Measurements from ENCODE around the gene SALL1. TPM values are rescaled to one million over a fixed set of nuclear protein-coding genes. Genes with fewer than 3 reads are reported as not detected.

The SALL1 gene
- total and polyA plus RNA-seq, 2 of the 4 experiments (the other 2 are of a cell fraction) = 0.90 to 5.2 TPM

- Histone ChIP-seq H2BK20ac (ENCODE audit: low read depth, low read length) (no peak overlapping the region), H3K27me3 (ENCODE audit: control insufficient read depth, insufficient read depth, low read length) (no peaks in the 10 kb centered on the region), H3K9me1 (ENCODE audit: insufficient read depth, low read length) (no peaks in the 10 kb centered on the region), H4K5ac (ENCODE audit: low read depth, low read length) (no peak overlapping the region), H3K23ac (ENCODE audit: low read depth, low read length) (no peak overlapping the region), H2AK5ac (ENCODE audit: low read depth, low read length) (no peak overlapping the region), H4K8ac (ENCODE audit: low read depth in 2 of 2, low read length in 2 of 2) (no peak overlapping the region), H3K79me1 (ENCODE audit: low read depth in 1 of 2, low read length in 2 of 2) (no peaks in the 10 kb centered on the region), H3K56ac (ENCODE audit: extremely low read depth, insufficient read depth, low read length) (no peak overlapping the region), H2AK9ac (replicated peaks; ENCODE audit: low read depth, low read length, poor library complexity) (no peak overlapping the region), H2BK5ac (ENCODE audit: low read depth, low read length, poor library complexity, severe bottlenecking) (no peak overlapping the region), H3K4me1 (ENCODE audit: control insufficient read depth, insufficient read depth, low read length) (no peaks in the 10 kb centered on the region), H3K9ac (ENCODE audit: low read depth, low read length) (no peak overlapping the region), H2AFZ (replicated peaks; ENCODE audit: low read length, poor library complexity) (no peak overlapping the region), H4K20me1 (ENCODE audit: insufficient read depth, low read length) (no peaks in the 10 kb centered on the region), H3K4ac (ENCODE audit: low read depth, low read length) (no peak overlapping the region), H3K9me3 (ENCODE audit: control insufficient read depth, insufficient read depth, low read length) (no peaks in the 10 kb centered on the region), H3K14ac (replicated peaks; ENCODE audit: low read depth, low read length) (no peak overlapping the region), H3K36me3 (ENCODE audit: control insufficient read depth, insufficient read depth, low read length) (no peaks in the 10 kb centered on the region), H3K4me3 (ENCODE audit: insufficient read depth, low read depth, low read length) (no peak overlapping the region), H4K91ac (ENCODE audit: insufficient read depth, low read depth, low read length) (no peak overlapping the region), H2BK15ac (ENCODE audit: low read depth, low read length) (no peak overlapping the region), H3K18ac (ENCODE audit: low read depth, low read length) (no peak overlapping the region), H3K27ac (ENCODE audit: insufficient read depth, low read length) (no peak overlapping the region), H3K4me2 (ENCODE audit: low read depth, low read length) (no peak overlapping the region), H2BK120ac (ENCODE audit: low read depth, low read length) (no peak overlapping the region)
- no CpG with 5 or more reads among the region's 3 CpGs for WGBS, 2 experiments (ENCODE audit: extremely low coverage in 2 of 2, insufficient read length in 1 of 2)
- intact Hi-C loops (cut with micrococcal nuclease) (no loop called here), in situ Hi-C loops (cut with MboI; ENCODE audit: low sequenced_read_pairs) (no loop called here), dilution Hi-C loops (cut with HindIII; ENCODE audit: low sequenced_read_pairs, unreplicated experiment) (no loop called here)
- DNase-seq = no peak
- BruUV-seq (replicated peaks) = no TSS peak
- POLR2A ChIA-PET (ENCODE audit: unreplicated experiment) = no interaction called here
- no peak for TF ChIP-seq BHLHE40 (IDR thresholded peaks at IDR 0.05; ENCODE audit: low read depth, low read length)
- no peak for TF ChIP-seq POLR2A (IDR thresholded peaks at IDR 0.05; ENCODE audit: low read depth, low read length)
- TF ChIP-seq RFX5 (IDR thresholded peaks at IDR 0.05; ENCODE audit: low read depth, low read length) = no peak
- TF ChIP-seq CEBPB (IDR thresholded peaks at IDR 0.05; ENCODE audit: low read depth, low read length) = no peak
- TF ChIP-seq NFE2L2 (IDR thresholded peaks at IDR 0.05; ENCODE audit: low read depth, low read length) = no peak
- TF ChIP-seq RCOR1 (IDR thresholded peaks at IDR 0.05; ENCODE audit: insufficient replicate concordance, low read length) = no peak
- no peak for TF ChIP-seq MAFK (IDR thresholded peaks at IDR 0.05; ENCODE audit: low read depth, low read length)
- TF ChIP-seq MXI1 (IDR thresholded peaks at IDR 0.05; ENCODE audit: borderline replicate concordance, low read depth, low read length) = no peak
- CTCF ChIA-PET = no interaction called here
- ATAC-seq (ENCODE audit: low read depth) = no peak
These were observed 42.8 kb upstream of the SALL1 start for GRCh38 chr16:51193879-51194278.
